LNCaP clone FGC (cell line): ENCODE results near the gene ATP2B1.
"Not testable (repeated sequence)": the region's sequence is repeated elsewhere in the genome, so short reads cannot be mapped to it uniquely, and the experiment has no call there.

Source experiments
- DNase-seq: peaks from one replicate; pipeline ENCODE4 v3.0.0-alpha.2; 2011; ENCODE audit warnings: low read depth
- H3K4me3 ChIP-seq: 2 replicates; pipeline ENCODE4 v1.5.1; 2011; ENCODE audit warnings: mild to moderate bottlenecking, low read depth, low read length, control low read depth
- TF ChIP-seq, protein P1 (sequence below): IDR thresholded peaks from 2 replicates; pipeline ENCODE4 v1.5.1; 2012; ENCODE audit warnings: mild to moderate bottlenecking; ENCODE audit not compliant: control insufficient read depth, insufficient read depth; ENCODE audit errors: extremely low read depth

The ATP2B1 gene

DNA sequence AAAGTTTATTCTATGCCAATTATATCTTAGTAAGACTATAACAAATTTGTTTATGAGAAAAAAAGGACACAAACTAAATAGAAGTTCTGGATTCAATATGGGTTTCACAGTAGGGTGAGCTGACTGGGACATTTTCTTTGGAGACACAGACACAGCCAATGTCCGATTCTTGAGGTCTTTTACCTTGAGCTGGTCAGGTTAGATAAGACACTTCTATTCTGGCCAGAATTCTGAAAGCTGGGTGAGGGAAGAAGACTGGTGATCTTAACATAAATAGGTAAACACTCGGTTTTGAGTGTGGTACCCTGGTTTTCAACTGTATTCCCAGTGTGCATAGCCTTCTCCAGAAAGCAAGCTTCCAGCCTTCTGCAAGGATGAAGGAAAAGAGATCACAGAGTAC is 10.0 kb downstream of the ATP2B1 start:
- TF ChIP-seq, protein P1, sequence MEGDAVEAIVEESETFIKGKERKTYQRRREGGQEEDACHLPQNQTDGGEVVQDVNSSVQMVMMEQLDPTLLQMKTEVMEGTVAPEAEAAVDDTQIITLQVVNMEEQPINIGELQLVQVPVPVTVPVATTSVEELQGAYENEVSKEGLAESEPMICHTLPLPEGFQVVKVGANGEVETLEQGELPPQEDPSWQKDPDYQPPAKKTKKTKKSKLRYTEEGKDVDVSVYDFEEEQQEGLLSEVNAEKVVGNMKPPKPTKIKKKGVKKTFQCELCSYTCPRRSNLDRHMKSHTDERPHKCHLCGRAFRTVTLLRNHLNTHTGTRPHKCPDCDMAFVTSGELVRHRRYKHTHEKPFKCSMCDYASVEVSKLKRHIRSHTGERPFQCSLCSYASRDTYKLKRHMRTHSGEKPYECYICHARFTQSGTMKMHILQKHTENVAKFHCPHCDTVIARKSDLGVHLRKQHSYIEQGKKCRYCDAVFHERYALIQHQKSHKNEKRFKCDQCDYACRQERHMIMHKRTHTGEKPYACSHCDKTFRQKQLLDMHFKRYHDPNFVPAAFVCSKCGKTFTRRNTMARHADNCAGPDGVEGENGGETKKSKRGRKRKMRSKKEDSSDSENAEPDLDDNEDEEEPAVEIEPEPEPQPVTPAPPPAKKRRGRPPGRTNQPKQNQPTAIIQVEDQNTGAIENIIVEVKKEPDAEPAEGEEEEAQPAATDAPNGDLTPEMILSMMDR: no peak
- DNase-seq: no peak
- no peak overlapping the region for H3K4me3 ChIP-seq

DNA sequence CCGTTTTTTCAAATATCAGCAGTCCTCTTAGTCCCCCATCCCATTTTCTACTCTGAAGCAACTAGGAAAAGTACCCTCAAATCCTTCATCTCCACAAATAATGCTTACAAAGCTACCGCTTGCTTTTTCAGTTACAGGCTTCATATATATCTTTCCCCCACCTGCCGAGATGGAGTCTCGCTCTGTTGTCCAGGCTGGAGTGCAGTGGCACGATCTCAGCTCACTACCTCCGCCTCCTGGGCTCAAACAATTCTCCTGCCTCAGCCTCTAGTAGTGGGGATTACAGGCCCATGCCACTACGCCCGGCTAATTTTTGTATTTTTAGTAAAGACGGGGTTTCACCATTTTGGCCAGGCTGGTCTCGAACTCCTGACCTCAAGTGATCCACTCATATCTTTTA is 10.9 kb downstream of the ATP2B1 start:
- not testable (repeated sequence) for DNase-seq, H3K4me3 ChIP-seq

DNA sequence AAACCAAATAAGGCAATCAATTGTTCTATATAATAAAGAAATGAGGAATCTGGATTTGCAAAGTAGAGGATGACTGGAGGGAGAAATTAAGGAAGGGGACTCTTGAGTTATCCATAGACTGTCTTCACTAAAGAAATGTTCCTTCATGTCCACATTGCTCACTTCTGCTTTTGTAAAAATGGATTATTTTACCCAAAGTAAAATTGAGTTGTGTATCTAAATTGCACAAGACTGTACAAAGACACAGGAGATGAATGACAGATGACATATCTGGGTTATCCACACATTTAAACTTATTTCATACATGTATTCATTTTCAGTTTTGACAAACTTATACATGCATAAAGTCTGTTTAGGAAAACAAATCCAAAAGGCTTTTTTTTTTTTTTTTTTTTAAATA is 11.3 kb downstream of the ATP2B1 start:
- no peak for DNase-seq
- no peak overlapping the region for H3K4me3 ChIP-seq
- TF ChIP-seq, protein P1: no peak

DNA sequence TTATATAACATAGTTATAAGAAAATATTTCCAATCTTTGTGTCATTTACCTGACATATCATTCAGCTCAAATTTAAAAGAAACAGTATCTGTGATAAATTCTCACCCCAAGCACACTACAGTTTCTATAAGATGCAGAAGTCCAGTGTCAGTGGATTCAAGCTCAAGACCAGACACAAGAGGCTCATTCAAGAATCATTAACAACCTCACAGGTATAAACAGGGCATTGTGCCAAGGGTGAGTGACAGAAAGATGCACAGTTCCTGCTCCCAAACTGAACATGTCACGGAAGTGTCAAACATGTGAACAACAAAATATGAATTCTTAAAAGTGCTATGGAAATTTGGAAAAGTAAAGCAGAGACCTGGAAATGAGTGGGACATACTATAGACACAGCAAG is 12.8 kb downstream of the ATP2B1 start:
- TF ChIP-seq, protein P1: no peak
- no peak for DNase-seq
- H3K4me3 ChIP-seq: no peak overlapping the region

DNA sequence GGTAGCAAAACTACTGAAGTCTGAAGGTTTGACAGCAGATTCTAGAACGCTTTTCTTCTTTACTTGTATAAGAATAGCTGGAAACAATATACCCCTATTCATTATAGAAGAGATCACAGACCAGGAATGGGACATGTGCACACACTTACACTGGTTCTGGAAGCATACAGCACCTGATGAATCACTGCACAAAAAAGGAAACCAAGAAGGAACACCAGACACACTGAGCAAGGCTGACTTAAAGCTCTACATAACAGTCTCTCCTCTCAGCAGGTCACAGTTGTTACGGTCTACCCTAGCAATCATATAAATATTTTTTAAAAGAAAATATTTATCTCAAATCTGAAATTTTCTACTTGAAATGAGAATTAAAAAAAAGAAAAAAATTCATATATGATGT is 13.5 kb downstream of the ATP2B1 start:
- H3K4me3 ChIP-seq: no peak overlapping the region
- TF ChIP-seq, protein P1: no peak
- no peak for DNase-seq

DNA sequence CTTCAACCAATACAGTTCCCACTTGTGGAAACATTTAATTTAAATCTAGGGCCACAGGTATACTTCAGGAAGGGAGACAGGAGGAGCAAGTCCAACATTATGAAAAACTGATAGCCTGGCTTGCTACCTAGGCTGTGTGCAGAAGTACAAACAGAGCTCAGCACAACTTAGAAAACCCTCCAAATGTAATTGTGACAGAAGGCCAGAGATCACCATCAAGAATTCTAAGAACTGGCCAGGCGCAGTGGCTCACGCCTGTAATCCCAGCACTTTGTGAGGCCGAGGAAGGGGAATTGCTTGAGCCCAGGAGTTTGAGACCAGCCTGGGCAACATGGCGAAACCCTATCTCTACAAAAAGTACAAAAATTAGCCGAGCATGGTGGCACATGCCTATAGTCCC is 14.1 kb downstream of the ATP2B1 start:
- no peak overlapping the region for H3K4me3 ChIP-seq
- TF ChIP-seq, protein P1: no peak
- DNase-seq: no peak

DNA sequence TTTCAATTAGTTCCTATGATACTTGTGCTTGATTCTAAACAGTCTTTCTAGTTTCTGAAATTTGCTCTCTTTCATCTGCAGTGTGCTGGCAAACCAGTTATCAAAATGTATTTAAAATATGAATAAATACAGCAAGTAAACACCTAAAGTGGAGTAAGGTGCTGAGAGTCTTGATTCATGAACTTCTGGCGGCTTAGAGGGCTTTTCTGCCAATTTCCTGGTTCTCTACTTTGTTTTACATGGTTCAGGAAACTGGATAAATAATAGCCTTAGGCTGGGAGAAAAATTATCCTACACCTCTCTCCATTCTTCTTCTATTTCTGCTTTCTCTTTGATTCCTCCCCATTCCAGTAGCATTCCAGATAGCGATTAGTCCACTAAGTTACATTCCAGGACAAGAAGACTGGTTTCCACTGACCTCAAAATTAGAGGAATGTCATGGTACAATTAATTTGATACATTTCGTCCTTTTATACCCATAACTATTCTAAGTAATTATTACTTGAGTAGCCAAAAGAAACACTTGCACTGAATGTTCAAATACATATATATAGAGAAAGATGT is 14.9 kb downstream of the ATP2B1 start:
- TF ChIP-seq, protein P1: no peak
- H3K4me3 ChIP-seq: no peak overlapping the region
- peak; percentile 86 for DNase-seq
